ENCODE data around the gene ZNF200.

Gene ZNF200

DNA sequence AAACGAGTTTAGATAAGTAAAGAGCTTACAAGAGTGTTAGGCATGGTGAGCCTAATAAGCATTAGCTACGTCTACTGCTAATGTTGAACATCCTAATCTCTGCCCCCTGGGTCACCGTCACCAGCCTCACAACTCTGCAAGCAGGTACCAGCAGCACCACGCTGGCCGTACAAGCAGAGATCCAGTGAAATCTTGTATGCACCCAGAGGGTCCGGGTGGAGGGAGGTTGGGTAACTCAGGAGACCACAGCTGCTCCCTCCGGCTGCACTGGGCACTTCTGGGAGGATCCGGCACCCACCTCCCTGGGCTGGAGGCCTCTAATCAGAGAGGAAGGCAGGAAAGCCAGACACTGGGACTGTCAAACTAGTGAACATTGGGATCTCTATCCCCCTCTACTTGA is 55.3 kb downstream of the ZNF200 start:
- no peak for TF ChIP-seq CTCF (IDR thresholded peaks at IDR 0.05; ENCODE audit: borderline replicate concordance, insufficient read depth, low read depth, low read length)
- H3K4me3 ChIP-seq (ENCODE audit: low read depth, low read length) = no peak overlapping the region

DNA sequence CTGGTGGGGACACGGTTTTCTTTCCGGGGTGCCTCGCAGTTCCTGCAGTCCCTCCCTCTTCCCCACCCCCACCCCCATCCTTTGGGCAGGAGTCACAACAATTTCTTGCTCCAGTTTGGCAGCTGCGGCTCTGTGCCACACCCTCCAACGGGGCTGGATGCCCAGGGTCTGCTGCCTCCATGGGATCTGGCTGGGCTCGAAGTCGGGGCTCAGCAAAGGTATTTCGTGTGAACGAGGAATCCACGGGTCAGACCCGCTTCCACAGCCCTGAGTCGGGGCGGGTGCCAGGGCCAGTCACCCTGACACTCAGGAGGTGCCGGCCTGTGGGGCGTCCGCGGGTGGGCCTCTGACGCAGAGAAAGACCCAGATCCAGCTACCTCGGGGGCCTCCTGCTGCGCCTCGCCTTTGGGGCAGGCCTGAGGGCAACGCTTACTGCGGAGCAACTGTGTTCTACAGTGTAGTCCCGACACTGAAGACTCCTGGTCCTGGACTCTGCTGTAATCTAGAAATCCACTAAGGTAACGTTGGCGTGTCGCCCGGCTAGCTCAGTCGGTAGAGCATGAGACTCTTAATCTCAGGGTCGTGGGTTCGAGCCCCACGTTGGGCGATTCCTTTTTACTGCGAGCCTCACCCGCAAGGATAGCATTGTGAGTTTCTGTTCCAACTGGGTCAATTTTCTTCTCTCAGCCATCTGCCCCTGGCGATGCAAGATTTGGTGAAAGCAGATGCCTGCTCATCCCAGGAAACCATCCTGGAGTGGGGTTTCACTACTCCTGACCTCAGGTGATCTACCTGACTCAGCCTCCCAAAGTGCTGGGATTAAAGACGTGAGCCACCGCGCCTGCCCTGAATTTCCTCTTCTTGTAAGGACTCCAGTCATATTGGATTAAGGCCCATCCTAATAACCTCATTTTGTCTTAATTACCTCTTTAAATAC is 59.5 kb downstream of the ZNF200 start:
- no peak for TF ChIP-seq CTCF (IDR thresholded peaks at IDR 0.05; ENCODE audit: borderline replicate concordance, insufficient read depth, low read depth, low read length)
- no peak overlapping the region for H3K4me3 ChIP-seq (ENCODE audit: low read depth, low read length)

- H3K4me3 ChIP-seq (ENCODE audit: low read depth, low read length) = no peak overlapping the region
- no peak for TF ChIP-seq CTCF (IDR thresholded peaks at IDR 0.05; ENCODE audit: borderline replicate concordance, insufficient read depth, low read depth, low read length)
Measured at GRCh38 chr16:3174618-3175148, 60.3 kb downstream of the ZNF200 start.

GRCh38 chr16:3173892-3174617 is 60.9 kb downstream of the ZNF200 start:
- peak; percentile 58 for TF ChIP-seq CTCF (IDR thresholded peaks at IDR 0.05; ENCODE audit: borderline replicate concordance, insufficient read depth, low read depth, low read length)
- peak overlapping the region; percentile 45 for H3K4me3 ChIP-seq (ENCODE audit: low read depth, low read length)
